OCI-LY7 (cell line): ENCODE results near the gene IMPA2. TPM values are rescaled to one million over a fixed set of nuclear protein-coding genes. Genes with fewer than 3 reads are reported as not detected.

Experiments used
- BruUV-seq: library from RNA; stranded (reverse); fragments of 400-500 nt; replicated peaks from 2 replicates; lab custom pipeline; 2021; lab: Mats Ljungman, UMichigan
- CTCF ChIA-PET: fragments of 300-600 bp; sonication (Branson Sonifier 250); formaldehyde crosslinking; loops from one replicate; lab custom pipeline; 2022; ENCODE audit warnings: antibody characterized with exemption; ENCODE audit not compliant: unreplicated experiment; lab: Charles Lee
- POLR2A ChIA-PET: fragments of 300-600 bp; sonication (Branson Sonifier 250); formaldehyde crosslinking; loops from one replicate; lab custom pipeline; 2022; ENCODE audit warnings: antibody characterized with exemption; lab: Charles Lee
- DNase-seq: peaks from one replicate; pipeline ENCODE4 v3.0.0-alpha.2; 2015; ENCODE audit warnings: low spot score
- H2AFZ ChIP-seq: fragments of 200-600 bp; sonication (generic), shearing (Covaris generic); 2 replicates; pipeline ENCODE4 v1.6.1; 2014; ENCODE audit warnings: mild to moderate bottlenecking, antibody characterized with exemption, low read length, moderate library complexity
- H3K27ac ChIP-seq: fragments of 200-600 bp; sonication (generic); 2 replicates; pipeline ENCODE4 v1.5.1; 2014; ENCODE audit warnings: mixed run types, low read depth, mild to moderate bottlenecking, moderate library complexity, low read length, inconsistent platforms; ENCODE audit not compliant: poor library complexity, severe bottlenecking
- H3K36me3 ChIP-seq: fragments of 200-600 bp; sonication (generic); 2 replicates; pipeline ENCODE4 v1.6.1; 2014; ENCODE audit warnings: mild to moderate bottlenecking, antibody characterized with exemption, low read length, moderate library complexity, mixed read lengths; ENCODE audit not compliant: insufficient read depth
- H3K4me1 ChIP-seq: fragments of 200-600 bp; sonication (generic); 2 replicates; pipeline ENCODE4 v1.5.1; 2014; ENCODE audit warnings: mild to moderate bottlenecking, low read length; ENCODE audit not compliant: insufficient read depth, poor library complexity, severe bottlenecking
- H3K4me2 ChIP-seq: fragments of 200-600 bp; sonication (generic); 2 replicates; pipeline ENCODE4 v1.6.1; 2014; ENCODE audit warnings: mild to moderate bottlenecking, low read length
- H3K4me3 ChIP-seq: fragments of 200-600 bp; sonication (generic); 2 replicates; pipeline ENCODE4 v1.5.1; 2014; ENCODE audit warnings: mild to moderate bottlenecking, low read depth, low read length; ENCODE audit not compliant: poor library complexity, severe bottlenecking
- H3K79me2 ChIP-seq: fragments of 200-600 bp; sonication (generic); 2 replicates; pipeline ENCODE4 v1.6.1; 2016; ENCODE audit warnings: low read depth, mild to moderate bottlenecking, low read length, moderate library complexity, mixed read lengths; ENCODE audit not compliant: insufficient read depth
- H3K9me2 ChIP-seq: fragments of 200-600 bp; sonication (generic); 2 replicates; pipeline ENCODE4 v1.6.1; 2016; ENCODE audit warnings: mild to moderate bottlenecking, low read length, mixed read lengths; ENCODE audit not compliant: insufficient read depth
- H3K9me3 ChIP-seq: fragments of 200-600 bp; sonication (generic); 2 replicates; pipeline ENCODE4 v1.6.1; 2014; ENCODE audit warnings: mild to moderate bottlenecking, mixed run types, low read length, mixed read lengths
- H4K20me1 ChIP-seq: fragments of 200-600 bp; sonication (generic); 2 replicates; pipeline ENCODE4 v1.6.1; 2014; ENCODE audit warnings: mild to moderate bottlenecking, antibody characterized with exemption, low read length, moderate library complexity, mixed read lengths; ENCODE audit not compliant: insufficient read depth
- CTCF ChIP-seq: fragments of 200-600 bp; sonication (generic); conservative IDR thresholded peaks from 2 replicates; pipeline ENCODE4 v1.5.1; 2014; ENCODE audit warnings: mild to moderate bottlenecking, antibody characterized with exemption, low read length, moderate library complexity, mixed read lengths
- EZH2phosphoT487 ChIP-seq: fragments of 200-600 bp; sonication (generic); IDR thresholded peaks from 2 replicates; pipeline ENCODE4 v1.6.1; 2018; ENCODE audit warnings: low read depth, borderline replicate concordance, mild to moderate bottlenecking, mixed run types, antibody characterized with exemption, low read length, moderate library complexity, mixed read lengths
- intact Hi-C: fragments of 100-400 bp; cut with micrococcal nuclease; formaldehyde crosslinking; loops from one replicate; pipeline ENCODE4 v1.10.0; 2022; ENCODE audit not compliant: unreplicated experiment
- total RNA-seq, 2 experiments: library from RNA; depleted of rRNA in 1 of 2; stranded (reverse); fragments of >200 nt in 1 of 2; shearing (Covaris generic) in 1 of 2; gene quantifications; 2 replicates each; pipeline ENCODE4 v1.2.3, GENCODE V29; 2014 to 2022

The IMPA2 gene
- total RNA-seq, 2 experiments from 2014 or later = 51.9 to 59.0 TPM

- H4K20me1 ChIP-seq = no peaks in the 10 kb centered on the region
- H3K4me2 ChIP-seq = no peak overlapping the region
- no peak overlapping the region for H3K27ac ChIP-seq
- ChIA-PET CTCF (interaction anchor here (1.1 kb wide), 1 partner anchor 49 kb away, joined by 4 read pairs; no protein-coding TSS in a partner anchor), POLR2A (no interaction called here)
- no peak for DNase-seq
- H3K9me3 ChIP-seq = no peaks in the 10 kb centered on the region
- no TSS peak for BruUV-seq
- no peaks in the 10 kb centered on the region for H3K36me3 ChIP-seq
- H2AFZ ChIP-seq = no peak overlapping the region
- no peaks in the 10 kb centered on the region for H3K79me2 ChIP-seq
- no peak overlapping the region for H3K4me3 ChIP-seq
- H3K9me2 ChIP-seq = no peaks in the 10 kb centered on the region
- intact Hi-C loops = no loop called here
- TF ChIP-seq CTCF = no peak
- TF ChIP-seq EZH2phosphoT487 = no peak
- H3K4me1 ChIP-seq = peaks cover 4% of the 10 kb centered on the region
Measured at GRCh38 chr18:12043811-12044210, 62.5 kb downstream of the IMPA2 start.

GRCh38 chr18:12044591-12044990, 63.3 kb downstream of the IMPA2 start:
- POLR2A ChIA-PET = no interaction called here
- no peak overlapping the region for H3K4me2 ChIP-seq

More at GRCh38 chr18:12044591-12044990, 63.3 kb downstream of the IMPA2 start:
- no peaks in the 10 kb centered on the region for H3K79me2 ChIP-seq
- no peaks in the 10 kb centered on the region for H3K9me2 ChIP-seq
- TF ChIP-seq EZH2phosphoT487 = no peak
- no peak for TF ChIP-seq CTCF
- H3K27ac ChIP-seq = no peak overlapping the region
- CTCF ChIA-PET = interaction anchor here (1.1 kb wide), 1 partner anchor 50 kb away, joined by 4 read pairs; no protein-coding TSS in a partner anchor
- H3K4me1 ChIP-seq = peaks cover 11% of the 10 kb centered on the region
- no peaks in the 10 kb centered on the region for H4K20me1 ChIP-seq
- intact Hi-C loops = no loop called here
- no peak overlapping the region for H3K4me3 ChIP-seq
- H3K36me3 ChIP-seq = no peaks in the 10 kb centered on the region
- DNase-seq = no peak
- no TSS peak for BruUV-seq
- H3K9me3 ChIP-seq = no peaks in the 10 kb centered on the region
- H2AFZ ChIP-seq = no peak overlapping the region
